Measurements from ENCODE around the gene GARIN5A. TPM values are rescaled to one million over a fixed set of nuclear protein-coding genes. Genes with fewer than 3 reads are reported as not detected.
"Not testable (repeated sequence)": the region's sequence is repeated elsewhere in the genome, so short reads cannot be mapped to it uniquely, and the experiment has no call there.

Gene GARIN5A
- total and polyA plus RNA-seq, 2 donors: 1.3 TPM; not detected in 1

DNA sequence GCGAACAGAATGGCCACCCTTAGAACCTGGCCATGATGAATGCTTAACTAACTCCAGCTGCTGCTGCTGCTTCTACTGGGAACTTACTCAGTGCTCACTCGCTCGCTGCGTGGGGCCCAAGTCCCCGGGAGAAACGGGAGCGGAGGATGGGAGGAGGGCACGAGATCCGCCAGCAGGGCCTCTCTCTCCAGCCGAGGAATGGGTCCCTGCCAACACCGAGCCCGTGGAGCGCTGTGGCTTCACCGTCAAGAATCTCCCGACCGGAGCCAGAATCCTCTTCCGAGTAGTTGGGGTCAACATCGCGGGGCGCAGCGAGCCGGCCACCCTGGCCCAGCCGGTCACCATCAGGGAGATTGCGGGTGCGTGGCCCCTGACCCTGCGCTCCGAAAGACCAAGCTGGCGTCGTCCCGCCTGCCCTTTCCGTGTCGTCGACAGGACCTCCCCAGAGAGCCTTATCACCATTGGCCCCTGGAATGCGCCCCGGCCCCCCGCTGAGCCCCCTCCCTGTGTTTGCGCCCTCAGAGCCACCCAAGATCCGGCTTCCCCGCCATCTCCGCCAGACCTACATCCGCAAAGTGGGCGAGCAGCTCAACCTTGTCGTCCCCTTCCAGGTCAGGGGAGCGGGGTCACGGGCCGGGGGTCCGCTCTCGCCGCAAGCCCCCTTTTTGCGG lies 18.1 kb downstream of the GARIN5A start:
- H3K27ac ChIP-seq (ENCODE audit: low read depth): no peak overlapping the region
- no peaks in the 10 kb centered on the region for H3K4me1 ChIP-seq (ENCODE audit: insufficient read depth)
- no peaks in the 10 kb centered on the region for H3K36me3 ChIP-seq (ENCODE audit: insufficient read depth)
- DNase-seq (ENCODE audit: extremely low spot score): no peak
- 30% methylated on average over 50 of the region's 50 CpGs for WGBS
- H3K4me3 ChIP-seq (ENCODE audit: low read depth, low read length): no peak overlapping the region

DNA sequence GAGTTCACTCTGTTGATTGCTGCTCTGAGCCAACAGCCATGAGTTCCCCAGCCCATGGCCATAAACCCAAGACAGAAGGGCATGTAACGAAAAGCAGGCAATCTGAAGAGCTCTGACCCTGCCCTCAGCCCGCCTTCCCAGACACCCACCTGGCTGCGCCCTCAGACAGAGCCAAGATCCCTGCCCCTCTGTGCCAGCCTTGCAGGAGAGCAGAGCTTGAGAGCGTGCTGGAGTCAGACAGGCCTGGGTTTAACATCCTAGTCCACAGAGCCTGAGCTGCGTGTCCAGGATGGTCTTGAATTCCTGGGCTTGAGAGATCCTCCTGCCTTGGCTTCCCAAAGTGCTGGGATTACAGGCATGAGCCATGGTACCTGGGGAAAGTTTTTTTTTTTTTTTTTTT lies 19.3 kb downstream of the GARIN5A start:
- WGBS: 79% methylated on average over 5 of the region's 5 CpGs
- H3K4me1 ChIP-seq (ENCODE audit: insufficient read depth): no peaks in the 10 kb centered on the region
- no peaks in the 10 kb centered on the region for H3K36me3 ChIP-seq (ENCODE audit: insufficient read depth)
- no peak overlapping the region for H3K4me3 ChIP-seq (ENCODE audit: low read depth, low read length)
- no peak for DNase-seq (ENCODE audit: extremely low spot score)
- H3K27ac ChIP-seq (ENCODE audit: low read depth): no peak overlapping the region

DNA sequence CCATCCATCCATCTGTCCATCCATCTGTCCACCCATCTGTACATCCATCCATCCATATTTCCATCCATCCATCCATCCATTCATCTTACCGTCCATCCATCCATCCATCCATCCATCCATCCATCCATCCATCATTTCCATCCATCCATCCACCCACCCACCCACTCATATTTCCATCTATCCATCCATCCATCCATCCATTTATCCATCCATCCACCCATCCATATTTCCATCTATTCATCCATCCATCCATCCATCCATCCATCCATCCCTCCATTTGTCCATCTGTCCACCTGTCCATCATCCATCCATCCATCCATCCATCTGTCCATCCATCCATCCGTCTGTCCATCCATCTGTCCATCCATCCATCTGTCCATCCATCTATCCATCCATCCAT lies 20.7 kb downstream of the GARIN5A start:
- 84% methylated on average over 2 of the region's 2 CpGs for whole genome bisulfite sequencing
- Histone ChIP-seq H3K4me3 (ENCODE audit: low read depth, low read length) (no peak overlapping the region), H3K27ac (ENCODE audit: low read depth) (no peak overlapping the region), H3K4me1 (ENCODE audit: insufficient read depth) (no peaks in the 10 kb centered on the region), H3K36me3 (ENCODE audit: insufficient read depth) (no peaks in the 10 kb centered on the region)
- DNase-seq (ENCODE audit: extremely low spot score): no peak

DNA sequence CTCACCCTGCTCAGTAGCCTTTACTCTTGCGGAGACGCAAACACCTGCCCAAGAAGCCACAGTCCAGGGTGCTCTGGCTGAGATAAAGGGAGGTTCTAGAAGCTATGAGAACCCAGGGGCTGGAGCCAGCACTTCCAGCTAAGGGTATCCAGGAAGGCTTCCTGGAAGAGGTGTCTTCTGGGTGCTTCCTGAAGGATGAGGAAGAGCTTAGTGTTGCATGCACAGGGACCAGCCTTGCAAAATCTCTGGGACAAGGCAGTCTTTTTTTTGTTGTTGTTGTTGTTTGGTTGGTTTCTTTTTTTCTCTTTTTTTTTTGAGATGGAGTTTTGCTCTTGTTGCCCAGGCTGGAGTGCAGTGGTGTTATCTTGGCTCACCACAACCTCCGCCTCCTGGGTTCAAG lies 23.4 kb downstream of the GARIN5A start:
- no peak for DNase-seq (ENCODE audit: extremely low spot score)

DNA sequence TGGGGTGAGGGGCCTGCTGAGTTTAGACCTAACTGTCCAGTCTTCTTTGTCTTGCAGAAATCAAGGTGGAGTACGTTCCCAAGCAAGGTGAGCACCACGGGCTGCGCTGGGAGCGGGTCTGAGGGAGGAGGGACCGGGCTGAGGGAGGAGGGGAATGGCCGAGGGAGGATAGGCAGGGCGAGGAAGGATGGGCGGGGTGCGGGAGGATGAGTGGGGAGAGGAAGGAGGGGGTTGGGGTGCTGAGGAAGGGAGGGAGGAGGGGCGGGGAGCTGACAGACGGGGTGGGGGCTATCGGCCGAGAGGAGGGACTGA lies 25.5 kb downstream of the GARIN5A start:
- 39% methylated on average over 13 of the region's 13 CpGs for WGBS
- no peak overlapping the region for H3K27ac ChIP-seq (ENCODE audit: low read depth)
- no peak for DNase-seq (ENCODE audit: extremely low spot score)
- H3K4me3 ChIP-seq (ENCODE audit: low read depth, low read length): no peak overlapping the region
- no peaks in the 10 kb centered on the region for H3K36me3 ChIP-seq (ENCODE audit: insufficient read depth)
- H3K4me1 ChIP-seq (ENCODE audit: insufficient read depth): no peaks in the 10 kb centered on the region

More for the DNA sequence above, 23.4 kb downstream of the GARIN5A start:
- Histone ChIP-seq H3K36me3 (ENCODE audit: insufficient read depth) (no peaks in the 10 kb centered on the region), H3K4me3 (ENCODE audit: low read depth, low read length) (no peak overlapping the region), H3K27ac (ENCODE audit: low read depth) (no peak overlapping the region), H3K4me1 (ENCODE audit: insufficient read depth) (no peaks in the 10 kb centered on the region)
- 96% methylated on average over 3 of the region's 3 CpGs for WGBS

DNA sequence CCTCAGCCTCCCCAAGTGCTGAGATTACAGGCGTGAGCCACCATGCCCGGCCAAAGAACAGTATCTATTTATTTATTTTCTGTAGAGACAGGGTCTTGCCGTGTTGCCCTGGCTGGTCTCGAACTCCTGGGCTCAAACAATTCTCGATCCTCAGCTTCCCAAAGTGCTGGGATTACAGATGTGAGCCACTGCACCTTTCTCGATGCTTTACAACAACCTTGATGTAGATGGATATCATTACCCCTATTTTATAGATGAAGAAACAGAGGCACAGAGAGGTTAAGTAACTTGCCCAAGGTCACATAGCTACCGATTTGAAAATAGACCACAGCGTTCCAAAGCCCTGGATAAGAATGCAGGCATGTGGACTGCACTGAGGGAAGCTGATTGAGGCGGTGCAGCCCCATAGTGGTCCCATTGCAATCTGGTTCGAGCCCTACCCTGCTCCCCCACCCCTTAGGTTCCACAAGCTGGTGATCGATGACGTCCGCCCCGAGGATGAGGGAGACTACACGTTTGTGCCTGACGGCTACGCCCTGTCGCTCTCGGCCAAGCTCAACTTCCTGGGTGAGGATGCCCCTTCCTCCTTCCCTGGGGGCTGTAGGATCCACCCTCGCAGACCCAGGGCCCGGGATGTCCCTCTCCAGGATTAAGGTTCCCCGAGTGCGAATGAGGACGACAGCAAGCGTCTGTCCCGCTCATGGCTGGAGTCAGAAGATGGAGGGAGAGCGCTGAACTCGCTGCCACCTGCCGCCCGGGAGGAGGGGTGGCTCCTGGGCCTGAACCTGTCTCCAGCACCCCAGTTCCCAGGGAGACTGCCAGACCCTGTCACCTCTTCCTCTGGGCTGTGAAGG lies 26.1 kb downstream of the GARIN5A start:
- WGBS: 56% methylated on average over 30 of the region's 30 CpGs
- no peak for DNase-seq (ENCODE audit: extremely low spot score)

DNA sequence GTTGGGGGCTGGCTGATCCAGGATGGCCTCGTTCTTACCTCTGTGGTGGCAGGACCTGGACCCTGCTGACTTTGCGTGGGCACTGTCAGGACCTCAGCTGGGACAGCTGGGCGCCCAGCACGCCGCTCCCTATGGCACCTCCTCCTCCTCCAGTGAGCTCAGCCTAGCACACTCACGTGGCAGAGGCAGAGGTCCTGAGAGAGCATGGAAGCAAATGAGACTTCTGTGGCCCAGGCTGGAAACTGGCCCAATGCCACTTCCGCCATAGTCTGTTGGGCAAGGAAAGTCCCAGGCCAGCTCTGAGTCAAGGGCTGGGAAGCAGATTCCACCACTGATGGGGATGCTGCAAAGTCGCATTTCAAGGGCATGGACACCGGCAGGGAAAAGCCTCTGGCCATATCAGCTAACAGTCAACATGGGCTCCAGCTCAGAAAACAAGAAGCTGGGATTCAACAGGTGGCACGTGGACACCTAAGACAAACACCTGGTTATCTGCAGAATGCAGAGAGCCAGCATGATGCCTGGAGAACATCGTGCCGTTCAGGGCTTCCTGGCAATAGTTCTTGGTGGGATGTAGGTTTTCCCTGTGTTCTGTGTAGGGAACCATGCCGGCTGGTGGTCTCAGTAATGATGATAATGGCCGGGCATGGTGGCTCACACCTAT lies 27.3 kb downstream of the GARIN5A start:
- H3K4me1 ChIP-seq (ENCODE audit: insufficient read depth): no peaks in the 10 kb centered on the region
- H3K4me3 ChIP-seq (ENCODE audit: low read depth, low read length): no peak overlapping the region
- no peaks in the 10 kb centered on the region for H3K36me3 ChIP-seq (ENCODE audit: insufficient read depth)
- DNase-seq (ENCODE audit: extremely low spot score): no peak
- 80% methylated on average over 14 of the region's 14 CpGs for WGBS
- H3K27ac ChIP-seq (ENCODE audit: low read depth): no peak overlapping the region

More for the DNA sequence above, 26.1 kb downstream of the GARIN5A start:
- H3K36me3 ChIP-seq (ENCODE audit: insufficient read depth): no peaks in the 10 kb centered on the region
- no peak overlapping the region for H3K4me3 ChIP-seq (ENCODE audit: low read depth, low read length)
- no peaks in the 10 kb centered on the region for H3K4me1 ChIP-seq (ENCODE audit: insufficient read depth)
- no peak overlapping the region for H3K27ac ChIP-seq (ENCODE audit: low read depth)

DNA sequence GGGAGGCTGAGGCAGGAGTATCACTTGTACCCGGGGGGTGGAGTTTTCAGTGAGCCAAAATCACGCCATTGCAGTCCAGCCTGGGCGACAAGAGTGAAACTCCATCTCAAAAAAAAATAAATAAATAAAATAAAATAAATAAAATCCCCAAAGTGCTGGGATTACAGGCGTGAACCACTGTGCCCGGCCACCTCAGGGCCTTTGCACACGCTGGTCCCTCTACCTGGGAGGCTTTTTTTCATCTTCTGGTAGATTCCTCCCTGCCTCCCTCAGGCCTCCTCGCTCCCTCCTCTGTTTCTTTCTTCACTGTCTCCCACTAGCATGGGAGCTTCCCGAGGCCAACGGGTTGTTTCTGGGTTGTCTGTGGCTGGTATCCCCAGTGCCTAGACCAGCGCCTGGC lies 28.9 kb downstream of the GARIN5A start:
- Histone ChIP-seq H3K36me3 (ENCODE audit: insufficient read depth) (no peaks in the 10 kb centered on the region), H3K4me1 (ENCODE audit: insufficient read depth) (no peaks in the 10 kb centered on the region), H3K4me3 (ENCODE audit: low read depth, low read length) (no peak overlapping the region), H3K27ac (ENCODE audit: low read depth) (no peak overlapping the region)
- WGBS: 95% methylated on average over 10 of the region's 10 CpGs
- no peak for DNase-seq (ENCODE audit: extremely low spot score)

DNA sequence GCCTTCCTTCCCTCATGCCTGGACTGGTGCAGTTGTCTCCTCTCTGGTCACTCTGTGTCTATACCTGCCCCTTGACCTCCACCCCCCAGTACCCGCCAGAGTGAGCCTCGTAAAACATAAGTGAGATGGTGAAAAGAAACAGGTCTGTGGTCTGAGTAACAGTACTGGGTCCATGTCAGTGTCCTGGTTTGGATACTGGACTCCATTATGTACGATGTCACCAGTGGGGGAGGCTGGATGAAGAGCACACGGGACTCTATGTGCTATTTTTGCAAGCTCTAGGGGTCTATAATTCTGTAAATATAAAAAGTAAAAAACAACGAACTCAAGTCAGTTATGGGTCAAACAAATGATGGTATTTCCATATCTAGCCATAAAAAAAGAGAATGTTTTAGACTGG lies 29.6 kb downstream of the GARIN5A start:
- DNase-seq (ENCODE audit: extremely low spot score): no peak
- WGBS: 71% methylated on average over 5 of the region's 5 CpGs

DNA sequence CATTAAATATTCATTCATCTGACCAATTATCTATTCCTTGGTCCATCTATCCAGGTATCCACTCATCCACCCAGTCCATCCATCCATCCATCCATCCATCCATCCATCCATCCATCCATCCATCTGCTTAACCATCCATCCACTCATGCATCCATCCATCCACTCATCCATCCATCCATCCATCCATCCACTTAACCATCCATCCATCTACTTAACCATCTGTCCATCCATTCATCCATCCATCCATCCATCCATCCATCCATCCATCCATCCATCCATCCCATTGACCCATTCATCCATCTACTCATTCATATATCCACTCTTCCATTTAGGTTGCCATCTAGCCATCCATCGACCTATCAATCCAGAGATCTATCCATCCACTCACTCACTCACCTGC lies 32.6 kb downstream of the GARIN5A start:
- 64% methylated on average over 1 of the region's 1 CpG for WGBS
- no peak for DNase-seq (ENCODE audit: extremely low spot score)
- H3K4me1 ChIP-seq (ENCODE audit: insufficient read depth): no peaks in the 10 kb centered on the region
- no peak overlapping the region for H3K4me3 ChIP-seq (ENCODE audit: low read depth, low read length)
- no peaks in the 10 kb centered on the region for H3K36me3 ChIP-seq (ENCODE audit: insufficient read depth)
- H3K27ac ChIP-seq (ENCODE audit: low read depth): no peak overlapping the region

More for the DNA sequence above, 29.6 kb downstream of the GARIN5A start:
- no peaks in the 10 kb centered on the region for H3K36me3 ChIP-seq (ENCODE audit: insufficient read depth)
- no peak overlapping the region for H3K4me3 ChIP-seq (ENCODE audit: low read depth, low read length)
- no peaks in the 10 kb centered on the region for H3K4me1 ChIP-seq (ENCODE audit: insufficient read depth)
- no peak overlapping the region for H3K27ac ChIP-seq (ENCODE audit: low read depth)

DNA sequence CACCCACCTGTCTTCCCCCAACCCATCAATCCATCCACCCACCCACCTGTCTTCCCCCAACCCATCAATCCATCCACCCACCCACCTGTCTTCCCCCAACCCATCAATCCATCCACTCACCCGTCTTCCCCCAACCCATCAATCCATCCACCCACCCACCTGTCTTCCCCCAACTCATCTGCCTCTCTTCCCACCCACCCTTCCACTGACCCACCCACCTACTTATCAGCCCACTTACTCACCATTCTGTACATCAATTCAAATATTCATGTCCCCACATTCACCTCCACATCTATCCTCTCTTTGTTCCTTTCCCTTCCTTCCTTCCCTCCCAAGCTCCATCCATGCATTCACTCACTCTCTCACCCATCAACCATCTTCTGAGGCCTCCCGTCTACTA lies 37.5 kb downstream of the GARIN5A start:
- H3K4me1 ChIP-seq (ENCODE audit: insufficient read depth); H3K27ac ChIP-seq (ENCODE audit: low read depth); H3K36me3 ChIP-seq (ENCODE audit: insufficient read depth); DNase-seq (ENCODE audit: extremely low spot score); H3K4me3 ChIP-seq (ENCODE audit: low read depth, low read length): not testable (repeated sequence)
- WGBS: 77% methylated on average over 2 of the region's 2 CpGs

DNA sequence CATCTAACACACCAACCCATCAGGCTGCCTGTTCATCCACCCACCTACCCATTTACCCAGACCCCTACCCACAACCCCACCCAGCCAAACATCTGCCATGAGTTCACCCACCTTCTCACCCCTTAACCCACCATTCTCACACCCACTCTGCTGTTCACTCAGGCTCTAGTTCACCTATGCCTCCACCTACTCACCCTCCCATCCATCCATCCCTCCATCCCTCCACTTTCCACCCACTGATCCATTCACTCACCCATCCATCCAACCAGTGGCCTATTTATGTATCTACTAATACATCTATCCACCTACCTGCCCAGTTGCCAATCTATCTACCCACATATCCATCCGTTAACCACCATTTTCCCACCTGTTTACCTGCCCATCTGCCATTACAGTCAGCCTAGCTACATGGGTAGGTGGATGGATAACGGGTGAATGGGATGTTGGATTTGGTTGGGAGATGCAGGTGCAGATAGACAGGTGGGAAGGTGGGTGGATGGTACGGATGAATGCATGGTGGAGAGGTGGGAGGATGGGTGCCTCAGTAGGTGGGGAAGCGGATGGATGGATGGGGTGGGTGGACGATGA lies 38.7 kb downstream of the GARIN5A start:
- 91% methylated on average over 5 of the region's 5 CpGs for WGBS
- Histone ChIP-seq H3K4me3 (ENCODE audit: low read depth, low read length) (no peak overlapping the region), H3K4me1 (ENCODE audit: insufficient read depth) (no peaks in the 10 kb centered on the region), H3K27ac (ENCODE audit: low read depth) (no peak overlapping the region), H3K36me3 (ENCODE audit: insufficient read depth) (no peaks in the 10 kb centered on the region)
- no peak for DNase-seq (ENCODE audit: extremely low spot score)

DNA sequence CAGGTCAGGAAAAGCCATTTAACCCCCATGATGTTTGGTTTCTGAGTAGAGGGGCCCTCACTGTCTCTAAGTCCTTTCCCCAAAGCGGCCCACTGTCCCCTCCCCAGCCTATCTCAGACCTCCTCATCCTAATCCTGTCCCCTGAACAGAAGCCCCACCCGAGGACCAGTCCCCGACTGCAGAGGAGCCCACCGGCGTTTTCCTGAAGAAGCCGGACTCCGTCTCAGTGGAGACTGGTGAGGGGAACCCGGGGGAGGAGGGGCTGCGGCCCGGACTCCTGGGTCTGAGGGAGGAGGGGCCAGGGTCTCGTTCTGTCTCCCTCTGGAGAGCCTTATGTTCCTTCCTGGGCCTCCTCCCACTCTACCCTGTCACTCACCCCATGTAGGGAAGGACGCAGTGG lies 41.0 kb downstream of the GARIN5A start:
- WGBS: 70% methylated on average over 12 of the region's 12 CpGs
- DNase-seq (ENCODE audit: extremely low spot score): no peak
- no peak overlapping the region for H3K27ac ChIP-seq (ENCODE audit: low read depth)
- H3K36me3 ChIP-seq (ENCODE audit: insufficient read depth): no peaks in the 10 kb centered on the region
- H3K4me3 ChIP-seq (ENCODE audit: low read depth, low read length): no peak overlapping the region
- H3K4me1 ChIP-seq (ENCODE audit: insufficient read depth): no peaks in the 10 kb centered on the region

DNA sequence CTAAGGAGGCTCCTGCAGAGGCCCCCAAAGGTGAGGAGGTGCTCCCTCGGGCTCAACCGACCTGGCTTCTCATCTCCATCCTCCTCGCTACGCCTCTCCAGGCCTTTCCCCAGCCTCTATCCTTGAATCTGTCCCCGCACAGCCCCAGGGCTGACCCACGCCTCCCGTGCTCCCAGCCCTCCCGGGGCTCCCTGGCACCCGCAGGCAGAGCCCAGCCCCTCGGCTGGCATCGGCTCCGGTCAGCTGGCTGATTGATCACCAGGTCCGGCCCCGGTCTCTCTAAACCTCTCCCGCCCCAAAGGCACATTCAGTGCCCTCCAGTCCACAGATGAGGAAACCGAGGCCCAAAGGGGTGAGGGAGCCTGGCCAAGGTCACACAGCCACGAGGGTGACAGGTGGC lies 41.4 kb downstream of the GARIN5A start:
- DNase-seq (ENCODE audit: extremely low spot score): no peak
- Histone ChIP-seq H3K27ac (ENCODE audit: low read depth) (no peak overlapping the region), H3K4me3 (ENCODE audit: low read depth, low read length) (no peak overlapping the region), H3K36me3 (ENCODE audit: insufficient read depth) (no peaks in the 10 kb centered on the region), H3K4me1 (ENCODE audit: insufficient read depth) (no peaks in the 10 kb centered on the region)
- 81% methylated on average over 17 of the region's 17 CpGs for WGBS
